Lower lobe of right lung (tissue), 2 donors: ENCODE measurements around the gene SERPINB2. TPM values are rescaled to one million over a fixed set of nuclear protein-coding genes. Genes with fewer than 3 reads are reported as not detected.
"Not testable (repeated sequence)": the region's sequence is repeated elsewhere in the genome, so short reads cannot be mapped to it uniquely, and the experiment has no call there.

Experiments used
- ATAC-seq, 2 donors: fragments of 200-7000 bp; cut with Tn5 transposase; one replicate each; pipeline ENCODE4 v1.9.1; 2020 to 2022; ENCODE audit warnings: mild to moderate bottlenecking in 2 of 2, moderate library complexity in 2 of 2
- DNase-seq: peaks from one replicate; pipeline ENCODE4 v3.0.0-alpha.2; 2020
- H3K27ac ChIP-seq: fragments of 200-600 bp; one replicate; pipeline ENCODE4 v1.8.0; 2022
- H3K27me3 ChIP-seq: fragments of 200-600 bp; one replicate; pipeline ENCODE4 v1.8.0; 2022; ENCODE audit warnings: low read depth
- H3K36me3 ChIP-seq: fragments of 200-600 bp; one replicate; pipeline ENCODE4 v1.8.0; 2022; ENCODE audit warnings: mild to moderate bottlenecking
- H3K4me1 ChIP-seq: fragments of 200-600 bp; one replicate; pipeline ENCODE4 v1.8.0; 2022
- H3K4me3 ChIP-seq: fragments of 200-600 bp; one replicate; pipeline ENCODE4 v1.8.0; 2022; ENCODE audit warnings: mild to moderate bottlenecking
- H3K9me3 ChIP-seq: fragments of 200-600 bp; one replicate; pipeline ENCODE4 v1.8.0; 2022
- CTCF ChIP-seq: fragments of 200-600 bp; IDR thresholded peaks from one replicate; pipeline ENCODE4 v1.8.0; 2022; ENCODE audit warnings: antibody characterized with exemption, mild to moderate bottlenecking
- intact Hi-C: fragments of 100-400 bp; cut with DNase I; formaldehyde crosslinking; loops from one replicate; pipeline ENCODE4 v1.11.0; 2022
- total RNA-seq: library from RNA; stranded (reverse); fragmentation: NEBNext Ultra II Directional; extraction: Animal tissue kit (Norgen Biotek cat#: 25700); gene quantifications from one replicate; pipeline ENCODE4 v1.2.1, GENCODE V29; 2021
- donor health status: DM: no; HTN: yes; CAD: no; lungs with severe emphysema.

Gene SERPINB2
- total RNA-seq, 1 donor from 2014 or later = not detected

GRCh38 chr18:63908858-63909257, 21.4 kb downstream of the SERPINB2 start:
- Histone ChIP-seq H3K4me1 (no peaks in the 10 kb centered on the region), H3K27me3 (no peaks in the 10 kb centered on the region), H3K36me3 (no peaks in the 10 kb centered on the region), H3K4me3 (no peak overlapping the region), H3K27ac (no peak overlapping the region), H3K9me3 (no peaks in the 10 kb centered on the region)
- intact Hi-C loops = no loop called here
- DNase-seq (no peak), ATAC-seq (no peak)
- TF ChIP-seq CTCF = no peak

DNA sequence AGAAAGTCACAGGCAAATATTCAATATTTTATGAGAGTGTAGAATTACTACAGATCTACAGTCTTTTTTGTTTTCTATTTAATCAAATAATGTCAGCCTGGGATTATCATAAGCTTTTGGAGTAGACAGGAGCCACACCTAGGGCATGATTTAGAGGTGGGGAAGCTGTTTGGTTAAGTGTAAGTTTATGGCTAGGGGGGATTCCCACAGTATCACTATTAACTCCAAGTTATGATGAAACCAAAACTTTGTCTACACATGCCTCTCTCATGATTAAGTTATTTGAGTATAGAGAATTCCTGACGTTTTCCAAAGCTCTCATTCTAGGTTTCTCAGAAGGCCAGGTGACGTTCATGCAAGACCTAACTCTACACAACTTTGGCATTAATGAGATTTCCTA, 22.4 kb downstream of the SERPINB2 start:
- H3K27me3 ChIP-seq = no peaks in the 10 kb centered on the region
- DNase-seq (no peak), ATAC-seq (no peak)
- no peaks in the 10 kb centered on the region for H3K4me1 ChIP-seq
- H3K9me3 ChIP-seq = no peaks in the 10 kb centered on the region
- intact Hi-C loops = no loop called here
- TF ChIP-seq CTCF = no peak
- H3K36me3 ChIP-seq = no peaks in the 10 kb centered on the region
- H3K4me3 ChIP-seq = no peak overlapping the region
- H3K27ac ChIP-seq = no peak overlapping the region

- no peaks in the 10 kb centered on the region for H3K4me1 ChIP-seq
- no peak overlapping the region for H3K4me3 ChIP-seq
- no peaks in the 10 kb centered on the region for H3K27me3 ChIP-seq
- no peaks in the 10 kb centered on the region for H3K9me3 ChIP-seq
- no peak for ATAC-seq
- intact Hi-C loops = no loop called here
- TF ChIP-seq CTCF = no peak
- no peak for DNase-seq
- no peak overlapping the region for H3K27ac ChIP-seq
- H3K36me3 ChIP-seq = no peaks in the 10 kb centered on the region
These were observed 30.3 kb downstream of the SERPINB2 start for GRCh38 chr18:63917817-63918216.

- Histone ChIP-seq H3K27ac (no peak overlapping the region), H3K4me3 (no peak overlapping the region), H3K27me3 (no peaks in the 10 kb centered on the region), H3K4me1 (no peaks in the 10 kb centered on the region), H3K9me3 (no peaks in the 10 kb centered on the region), H3K36me3 (no peaks in the 10 kb centered on the region)
- DNase-seq (no peak), ATAC-seq (no peak)
- intact Hi-C loops = no loop called here
- TF ChIP-seq CTCF = no peak
These were observed 34.5 kb downstream of the SERPINB2 start for GRCh38 chr18:63922049-63922448.

GRCh38 chr18:63924551-63924950, 37.0 kb downstream of the SERPINB2 start:
- Histone ChIP-seq H3K27me3 (no peaks in the 10 kb centered on the region), H3K4me1 (no peaks in the 10 kb centered on the region), H3K9me3 (no peaks in the 10 kb centered on the region), H3K36me3 (no peaks in the 10 kb centered on the region), H3K27ac (no peak overlapping the region), H3K4me3 (no peak overlapping the region)
- ATAC-seq (no peak), DNase-seq (no peak)
- intact Hi-C loops = no loop called here
- TF ChIP-seq CTCF = no peak

DNA sequence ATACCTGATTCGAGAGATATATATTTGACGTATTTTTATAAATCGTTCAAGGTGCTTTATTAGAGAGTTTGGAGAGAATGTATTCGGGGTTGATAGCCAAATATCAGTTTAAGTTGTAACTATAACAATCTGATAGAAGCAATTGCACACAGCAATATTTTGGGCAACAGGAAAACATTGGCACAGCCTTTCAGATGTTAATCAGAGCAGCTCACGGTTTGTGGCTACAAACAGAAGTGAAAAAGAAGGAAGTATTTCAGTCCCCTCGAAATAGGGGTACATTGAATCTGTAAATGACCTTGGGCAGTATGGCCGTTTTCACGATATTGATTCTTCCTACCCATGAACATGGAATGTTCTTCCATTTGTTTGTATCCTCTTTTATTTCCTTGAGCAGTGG, 40.8 kb downstream of the SERPINB2 start:
- H3K9me3 ChIP-seq = no peaks in the 10 kb centered on the region
- H3K27me3 ChIP-seq = no peaks in the 10 kb centered on the region
- no peaks in the 10 kb centered on the region for H3K36me3 ChIP-seq
- no peak overlapping the region for H3K4me3 ChIP-seq
- ATAC-seq = no peak
- intact Hi-C loops = no loop called here
- H3K4me1 ChIP-seq = no peaks in the 10 kb centered on the region
- no peak overlapping the region for H3K27ac ChIP-seq
- TF ChIP-seq CTCF = no peak
- no peak for DNase-seq

- H3K27me3 ChIP-seq, H3K9me3 ChIP-seq, H3K36me3 ChIP-seq, H3K4me1 ChIP-seq, DNase-seq, H3K27ac ChIP-seq, ATAC-seq, H3K4me3 ChIP-seq, intact Hi-C loops: not testable (repeated sequence)
These were observed 41.9 kb downstream of the SERPINB2 start for GRCh38 chr18:63929369-63929768.
